T-helper 9 cell (primary cell): ENCODE results near the gene EXOC7.
"Not testable (repeated sequence)": the region's sequence is repeated elsewhere in the genome, so short reads cannot be mapped to it uniquely, and the experiment has no call there.

Experiments used
- DNase-seq: peaks from one replicate; pipeline ENCODE4 v3.0.0-alpha.2; 2020

The EXOC7 gene

DNA sequence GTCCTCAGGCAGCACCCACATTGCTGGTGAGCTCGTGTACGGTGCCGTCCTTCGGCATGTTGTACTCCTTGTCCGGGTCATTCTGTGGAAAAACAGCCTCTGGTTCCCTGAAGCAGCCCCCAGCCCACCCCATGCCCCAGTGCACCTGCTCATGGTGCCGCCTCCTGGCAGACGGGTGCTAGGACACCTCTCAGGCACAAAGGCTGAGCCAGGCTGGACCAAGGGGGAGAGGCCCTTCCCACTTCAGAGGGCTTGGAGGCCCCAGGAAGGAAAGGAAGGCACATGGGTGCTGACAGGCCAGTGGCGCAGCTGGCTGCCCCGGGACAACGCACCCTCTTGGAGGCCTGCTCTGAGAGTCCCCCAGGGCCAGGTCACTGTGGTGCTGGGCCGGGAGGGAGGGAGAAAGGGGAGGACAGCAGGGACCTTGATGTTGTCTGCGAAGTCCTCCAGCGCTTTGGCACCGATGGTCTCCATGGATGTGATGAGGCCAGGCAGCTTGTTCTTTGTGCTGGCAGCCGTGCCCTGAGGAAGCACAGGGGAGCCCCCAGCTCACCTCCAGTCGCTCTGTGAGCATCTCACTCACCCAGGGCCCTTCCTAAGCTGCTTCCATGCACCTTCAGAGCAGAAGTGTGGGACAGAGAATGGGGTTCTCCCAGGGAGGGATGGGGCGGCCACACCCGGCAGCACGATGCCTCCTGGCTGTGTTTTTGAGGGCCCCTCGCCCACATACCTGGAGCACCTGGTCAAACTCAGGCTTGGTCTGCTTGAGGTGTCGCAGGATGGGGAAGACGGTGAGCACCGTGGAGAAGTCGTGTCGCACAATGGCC is 15.3 kb downstream of the EXOC7 start:
- DNase-seq = no peak

DNA sequence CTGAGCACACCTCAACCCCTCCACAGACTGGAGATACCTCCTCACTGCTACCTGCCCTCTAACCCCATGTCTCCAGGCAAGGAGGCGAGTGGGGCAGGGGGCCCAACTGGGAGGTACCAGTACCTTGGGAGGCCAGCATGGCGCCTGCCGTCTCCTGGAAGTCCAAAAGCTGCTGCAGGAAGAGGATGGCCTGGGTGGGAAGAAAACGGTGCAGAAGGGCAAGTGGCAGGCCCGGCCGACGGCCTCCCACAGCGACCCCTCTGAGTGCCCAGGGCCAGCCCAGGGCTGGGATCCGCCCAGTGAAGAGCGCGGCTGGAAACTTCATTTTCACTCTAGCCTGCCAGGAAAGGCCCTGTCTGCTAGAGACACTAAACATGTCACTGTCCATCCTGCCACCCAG is 16.1 kb downstream of the EXOC7 start:
- DNase-seq = no peak

DNA sequence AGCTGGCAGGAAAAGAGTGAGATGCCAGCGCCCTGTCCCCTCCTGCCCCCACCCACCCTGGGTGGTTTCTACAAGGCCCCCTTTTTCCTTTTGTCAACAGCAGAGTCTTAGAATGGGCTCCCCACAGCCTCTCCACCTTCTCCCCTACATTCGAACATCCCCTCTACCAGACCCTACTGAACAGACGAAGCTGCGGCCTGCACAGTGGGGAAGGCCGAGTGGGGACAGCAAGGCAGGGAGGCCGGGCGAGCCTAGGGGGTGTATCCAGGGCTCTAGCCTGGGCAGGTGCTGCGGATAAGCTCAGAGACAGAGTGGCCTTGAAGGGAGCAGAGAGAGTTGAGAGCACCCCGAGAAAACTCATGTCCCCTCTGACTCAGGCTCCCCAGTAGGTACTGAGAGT is 17.2 kb downstream of the EXOC7 start:
- DNase-seq = no peak

DNA sequence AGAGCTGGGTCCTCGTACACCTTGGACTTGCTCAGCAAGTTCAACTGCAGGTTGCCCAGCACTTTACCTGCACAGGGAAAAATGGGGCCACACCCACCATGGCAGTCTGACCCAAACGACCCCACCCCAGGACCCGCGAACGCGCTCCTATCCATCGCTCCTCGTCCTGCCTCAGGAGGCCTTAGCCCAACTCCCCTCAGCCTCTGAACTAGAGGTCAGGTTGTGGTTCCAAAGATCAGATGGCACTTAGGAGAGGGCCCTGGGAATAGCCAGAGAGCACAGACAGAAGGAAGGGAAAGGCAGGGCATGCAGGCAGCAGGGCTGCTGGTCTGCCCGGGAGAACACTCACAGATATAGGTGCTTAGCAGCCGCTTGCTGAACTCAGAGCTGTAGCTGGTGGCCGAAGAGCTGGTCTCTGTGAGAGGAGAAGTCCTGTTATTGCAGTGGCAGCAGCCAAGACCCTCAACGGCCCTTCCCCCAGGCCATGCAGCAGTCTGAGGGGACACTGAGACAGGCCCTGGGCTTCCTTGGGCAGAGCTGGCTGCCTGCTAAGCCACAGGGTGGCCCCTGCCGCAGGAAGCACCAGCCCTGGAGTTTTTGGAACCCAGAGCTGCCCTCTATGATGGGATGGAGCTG is 17.7 kb downstream of the EXOC7 start:
- no peak for DNase-seq

DNA sequence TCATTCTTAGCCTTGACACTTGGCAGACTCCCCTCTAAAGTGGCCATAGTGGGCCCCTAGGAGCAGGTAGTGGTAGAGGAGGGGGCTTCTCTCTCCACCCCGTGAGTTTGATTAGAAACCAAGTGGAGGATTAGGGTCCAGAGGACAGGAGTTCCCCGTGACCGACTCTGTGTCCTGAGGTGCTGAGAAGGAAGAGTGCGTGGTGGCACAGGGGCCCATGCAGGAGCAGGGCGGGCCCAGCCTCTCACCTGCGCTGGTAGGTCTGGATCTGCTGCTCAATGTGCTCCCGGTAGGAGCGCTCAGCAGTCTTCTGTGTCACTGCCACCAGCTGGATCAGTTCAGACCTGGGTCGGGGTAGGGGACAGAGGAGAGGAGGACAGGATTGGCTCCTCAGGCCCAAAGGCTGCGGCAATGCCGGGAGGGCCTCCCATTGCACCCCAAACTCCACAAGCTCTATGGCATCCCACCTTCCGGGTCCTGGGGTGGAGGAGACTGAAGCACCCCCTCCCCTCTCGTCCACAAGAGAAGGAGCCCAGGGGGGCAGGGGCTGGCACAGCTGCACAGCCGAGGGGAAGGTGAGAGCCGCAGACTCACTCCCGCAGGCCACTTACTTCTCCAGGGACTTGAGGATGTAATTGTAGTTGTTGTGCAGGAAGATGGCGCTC is 18.4 kb downstream of the EXOC7 start:
- no peak for DNase-seq

DNA sequence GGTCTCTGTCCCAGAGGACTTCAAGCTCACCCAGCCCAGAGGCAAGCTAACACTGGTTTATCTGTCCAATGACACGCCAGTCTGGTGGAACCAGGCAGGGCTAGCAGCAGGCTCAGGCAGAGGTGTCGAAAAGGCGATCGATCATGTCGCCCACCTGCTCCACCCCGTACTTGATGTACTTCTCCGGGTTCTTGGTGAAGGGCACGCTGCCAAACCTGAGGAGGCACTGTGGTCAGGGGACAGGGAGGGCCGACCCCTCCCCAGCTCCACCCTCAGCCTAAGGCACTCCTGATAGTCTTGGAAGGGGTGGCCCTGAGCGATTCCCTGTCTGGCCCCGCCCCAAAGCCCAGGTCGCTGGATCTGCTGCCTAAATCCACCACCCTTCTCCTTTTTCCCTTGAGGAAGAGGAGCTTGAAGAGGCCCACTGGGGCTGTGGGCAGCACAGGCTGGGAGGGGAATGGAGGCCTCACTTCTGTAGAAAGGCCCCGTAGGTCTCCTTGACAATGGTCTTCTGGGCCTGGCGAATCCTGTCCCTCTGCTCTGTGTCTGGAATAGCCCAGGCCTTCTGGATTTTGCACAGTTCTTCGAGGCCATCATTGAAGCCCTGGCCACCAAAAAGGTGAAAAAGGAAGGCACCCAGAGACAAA is 19.9 kb downstream of the EXOC7 start:
- DNase-seq = no peak

DNA sequence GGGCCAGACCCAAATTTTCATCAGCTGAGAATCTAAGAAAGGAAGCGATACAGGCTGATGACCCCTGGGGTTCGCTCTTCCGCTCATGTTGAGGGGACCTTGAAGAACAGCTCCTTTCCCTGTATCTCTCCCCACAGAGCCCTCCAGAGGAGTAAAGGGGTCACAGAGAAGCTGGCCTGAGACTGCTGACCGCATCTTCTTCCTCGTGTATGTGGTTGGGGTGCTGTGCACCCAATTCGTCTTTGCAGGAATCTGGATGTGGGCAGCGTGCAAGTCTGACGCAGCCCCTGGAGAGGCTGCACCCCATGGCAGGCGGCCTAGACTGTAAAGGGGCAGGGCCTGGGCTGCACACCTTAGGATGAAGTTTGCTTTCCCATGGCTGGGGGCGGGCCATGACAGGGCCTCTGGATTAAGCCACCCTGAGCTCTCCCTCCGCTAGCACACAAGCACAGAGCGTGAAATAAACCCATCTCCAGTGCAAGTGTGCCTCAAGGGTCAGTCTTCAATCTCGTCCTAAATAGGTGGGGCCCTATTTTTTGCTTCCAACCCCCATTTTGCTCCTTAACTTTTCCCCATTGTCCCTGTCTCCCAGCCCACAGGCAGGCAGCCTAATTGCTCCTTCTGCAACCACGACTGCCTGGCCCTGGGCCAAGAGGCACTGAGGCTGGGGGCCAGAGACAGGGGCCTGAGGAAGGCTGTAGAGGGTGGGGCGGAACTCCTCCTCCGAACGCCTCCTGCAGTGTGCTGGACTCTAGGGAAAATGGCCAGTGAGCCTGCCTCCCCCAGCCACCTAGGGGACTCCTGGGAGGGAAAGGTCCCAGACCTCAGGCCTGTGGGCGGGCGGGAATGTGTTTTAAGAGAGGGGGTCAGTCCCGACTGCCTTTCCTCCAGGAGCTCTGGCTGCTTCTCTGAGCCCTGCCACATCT is 21.0 kb downstream of the EXOC7 start:
- DNase-seq = no peak

DNA sequence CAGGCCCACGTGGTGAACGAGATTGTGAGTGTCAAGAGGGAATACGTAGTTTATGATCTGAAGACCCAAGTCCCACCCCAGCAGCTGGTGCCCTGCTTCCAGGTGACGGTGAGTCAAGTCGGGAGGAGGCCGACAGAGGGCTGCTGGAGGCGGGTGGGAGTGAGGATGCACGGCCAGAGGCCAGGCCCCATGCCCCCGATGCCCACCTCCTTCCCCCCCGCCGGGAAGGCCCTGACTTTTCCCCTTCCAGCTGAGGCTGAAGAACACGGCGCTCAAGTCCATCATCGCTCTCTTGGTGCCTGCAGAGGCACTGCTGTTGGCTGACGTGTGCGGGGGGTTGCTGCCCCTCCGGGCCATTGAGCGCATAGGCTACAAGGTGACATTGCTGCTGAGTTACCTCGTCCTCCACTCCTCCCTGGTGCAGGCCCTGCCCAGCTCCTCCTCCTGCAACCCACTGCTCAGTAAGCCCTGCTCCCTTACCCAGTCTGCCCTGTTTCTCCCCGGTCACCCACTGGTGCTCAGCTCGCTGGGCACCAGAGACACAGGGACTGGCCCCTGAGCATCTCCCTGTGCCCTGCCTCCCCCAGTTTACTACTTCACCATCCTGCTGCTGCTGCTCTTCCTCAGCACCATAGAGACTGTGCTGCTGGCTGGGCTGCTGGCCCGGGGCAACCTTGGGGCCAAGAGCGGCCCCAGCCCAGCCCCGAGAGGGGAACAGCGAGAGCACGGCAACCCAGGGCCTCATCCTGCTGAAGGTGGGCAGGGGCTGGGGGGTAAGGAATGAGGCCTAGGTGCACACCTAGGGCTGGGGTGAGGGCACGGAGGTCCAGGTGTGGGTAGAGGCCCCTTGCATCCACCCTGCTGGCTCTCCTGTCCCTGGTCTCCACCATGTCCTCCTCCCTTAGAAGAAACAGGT is 22.0 kb downstream of the EXOC7 start:
- DNase-seq = no peak

DNA sequence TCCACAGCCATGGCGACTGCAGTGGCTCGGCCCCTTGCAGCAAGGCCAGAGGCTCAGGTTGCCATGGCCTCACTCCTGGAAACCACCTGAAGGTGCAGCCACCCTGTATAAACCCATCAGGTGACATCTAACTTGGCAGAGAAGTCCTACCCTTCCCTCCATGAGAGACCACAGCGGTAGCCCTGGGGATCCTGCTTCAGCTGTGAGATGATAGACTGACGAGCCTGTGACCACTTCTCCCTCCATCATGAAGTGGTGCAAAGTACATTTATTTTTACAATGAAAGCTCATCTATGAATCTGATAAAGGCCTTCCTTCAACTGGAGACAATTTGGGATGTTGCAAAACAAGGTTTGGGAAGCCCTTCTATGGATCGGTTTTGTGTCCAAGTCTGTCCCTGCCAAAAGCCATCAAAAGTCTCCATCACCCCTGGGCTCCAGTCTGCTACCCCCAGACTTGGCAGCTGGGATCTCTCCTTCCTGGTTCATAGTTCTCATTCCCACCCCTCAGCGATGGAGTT is 22.8 kb downstream of the EXOC7 start:
- DNase-seq = no peak

DNA sequence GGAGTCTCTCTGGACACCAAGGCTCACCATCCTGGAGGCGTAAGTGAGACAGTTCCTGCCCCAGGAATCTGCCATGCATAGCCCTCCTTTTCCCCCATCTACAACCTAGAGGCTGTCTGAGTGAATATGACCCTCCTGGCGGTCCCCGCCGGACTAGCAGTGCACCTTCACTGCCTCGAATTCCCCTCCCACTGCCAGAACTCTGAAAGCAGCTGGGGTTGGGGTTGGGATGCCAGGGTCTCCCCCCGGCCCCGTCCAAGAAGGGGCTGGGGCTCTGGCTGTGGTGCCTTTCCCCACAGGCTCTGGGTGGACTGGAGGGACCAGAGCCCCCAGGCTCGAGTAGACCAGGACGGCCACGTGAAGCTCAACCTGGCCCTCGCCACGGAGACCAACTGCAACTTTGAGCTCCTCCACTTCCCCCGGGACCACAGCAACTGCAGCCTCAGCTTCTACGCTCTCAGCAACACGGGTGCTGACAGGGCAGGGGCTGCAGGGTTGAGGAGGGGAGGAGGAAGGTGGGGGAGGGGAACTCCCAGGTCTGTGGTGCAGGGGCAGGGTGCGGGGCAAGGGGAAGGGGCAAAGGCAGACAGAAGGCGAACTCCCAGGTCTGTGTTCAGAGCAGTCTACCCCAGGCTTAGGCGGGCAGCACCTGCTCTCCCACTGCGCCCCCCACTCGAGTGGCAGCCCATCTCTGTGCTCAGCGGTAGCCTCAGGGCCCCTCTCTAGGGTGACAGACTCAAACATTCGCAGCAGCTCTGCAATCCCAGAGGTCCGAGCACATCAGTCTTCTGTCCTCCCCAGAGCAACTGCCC is 23.4 kb downstream of the EXOC7 start:
- no peak for DNase-seq

DNA sequence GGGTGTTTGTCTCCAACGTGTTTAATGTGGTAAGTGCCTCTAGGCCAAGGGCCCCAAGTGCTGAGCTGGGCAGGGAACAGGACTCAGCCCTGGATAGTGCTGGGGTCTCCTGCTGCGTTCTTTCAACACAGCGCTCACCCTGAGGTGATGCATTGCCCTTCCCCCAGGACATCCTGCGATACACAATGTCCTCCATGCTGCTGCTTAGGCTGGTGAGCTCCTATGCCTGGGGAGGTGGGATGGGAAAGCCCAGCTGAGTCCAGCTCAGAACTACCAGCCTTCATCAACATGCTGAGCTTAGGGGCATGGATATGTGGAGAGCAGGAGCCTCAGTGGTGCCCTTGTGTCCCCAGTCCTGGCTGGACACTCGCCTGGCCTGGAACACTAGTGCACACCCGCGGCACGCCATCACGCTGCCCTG is 24.0 kb downstream of the EXOC7 start:
- no peak for DNase-seq

DNA sequence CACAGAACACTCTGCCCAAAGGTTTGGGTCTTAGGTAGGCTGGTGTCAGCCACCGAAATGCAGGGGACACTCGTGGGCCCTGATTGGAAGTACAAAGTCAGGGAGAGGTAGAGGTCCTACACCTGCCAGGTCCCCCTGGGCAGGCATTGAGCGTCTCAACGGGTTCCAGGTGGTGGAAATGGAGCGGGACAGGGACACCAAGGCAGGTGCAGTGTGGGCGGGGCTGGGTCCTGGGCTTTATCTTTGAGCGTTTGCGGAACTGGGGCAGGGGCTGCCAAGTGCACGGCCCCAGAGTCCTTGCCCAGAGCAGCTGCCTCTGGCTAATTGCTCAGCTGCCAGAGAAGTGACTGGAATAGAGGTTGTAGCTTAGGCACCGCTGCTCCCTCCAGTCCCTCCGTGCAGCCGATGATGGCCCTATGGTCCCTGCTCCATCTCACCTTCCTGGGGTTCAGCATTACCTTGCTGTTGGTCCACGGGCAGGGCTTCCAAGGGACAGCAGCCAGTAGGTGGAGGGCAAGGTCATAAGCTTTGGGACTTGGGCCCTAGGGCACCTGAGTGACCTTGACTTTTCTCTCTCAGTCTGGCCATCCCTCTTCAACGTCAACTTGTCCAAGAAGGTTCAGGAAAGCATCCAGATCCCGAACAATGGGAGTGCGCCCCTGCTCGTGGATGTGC is 24.6 kb downstream of the EXOC7 start, which contains the start of gene ZACN:
Gene ZACN, plus strand, starts transcription at position 323 of the 675 bp plus-strand sequence. Its CDS starts 83 bp downstream, at position 406.
- no peak for DNase-seq

DNA sequence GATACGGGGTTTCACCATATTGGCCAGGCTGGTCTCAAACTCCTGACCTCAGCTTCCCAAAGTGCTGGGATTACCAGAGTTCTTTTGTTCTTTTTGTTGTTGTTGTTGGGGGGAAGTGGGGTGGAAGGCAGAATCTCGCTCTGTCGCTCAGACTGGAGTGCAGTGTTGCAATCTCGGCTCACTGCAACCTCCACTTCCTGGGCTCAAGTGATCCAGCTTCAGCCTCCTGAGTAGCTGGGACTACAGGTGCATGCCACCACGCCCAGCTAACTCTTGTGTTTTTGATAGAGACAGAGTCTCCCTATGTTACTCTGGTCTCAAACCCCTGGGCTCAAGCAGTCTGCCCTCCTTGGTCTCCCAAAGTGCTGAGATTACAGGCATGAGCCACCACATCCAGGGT is 25.2 kb downstream of the EXOC7 start:
- DNase-seq = not testable (repeated sequence)

DNA sequence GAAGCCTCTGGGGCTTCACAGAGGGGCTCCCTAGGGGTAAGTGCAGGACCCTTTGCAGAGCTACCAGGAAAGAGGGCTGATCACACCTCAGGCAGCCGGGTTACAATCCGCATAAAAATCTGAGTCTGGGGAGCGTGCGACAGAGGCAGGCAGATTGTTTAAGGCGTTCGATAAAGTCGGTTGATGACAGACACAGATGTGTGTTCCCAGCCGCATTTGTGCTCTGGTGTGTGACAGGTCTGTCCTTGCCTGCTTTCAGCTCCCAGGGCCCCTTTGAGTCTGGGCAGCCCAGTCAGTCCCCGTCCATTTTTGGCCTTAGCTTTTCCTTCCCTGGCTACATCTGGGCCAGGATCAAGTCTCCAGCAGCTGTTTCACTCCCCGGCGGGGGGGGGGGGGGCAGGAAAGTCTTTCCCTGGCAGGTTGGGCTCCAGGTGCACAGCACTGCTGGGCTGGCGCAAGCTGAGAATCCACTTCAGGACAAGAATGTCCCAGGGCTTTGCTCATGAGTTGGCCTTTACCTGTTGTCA is 25.9 kb downstream of the EXOC7 start:
- DNase-seq = no peak

DNA sequence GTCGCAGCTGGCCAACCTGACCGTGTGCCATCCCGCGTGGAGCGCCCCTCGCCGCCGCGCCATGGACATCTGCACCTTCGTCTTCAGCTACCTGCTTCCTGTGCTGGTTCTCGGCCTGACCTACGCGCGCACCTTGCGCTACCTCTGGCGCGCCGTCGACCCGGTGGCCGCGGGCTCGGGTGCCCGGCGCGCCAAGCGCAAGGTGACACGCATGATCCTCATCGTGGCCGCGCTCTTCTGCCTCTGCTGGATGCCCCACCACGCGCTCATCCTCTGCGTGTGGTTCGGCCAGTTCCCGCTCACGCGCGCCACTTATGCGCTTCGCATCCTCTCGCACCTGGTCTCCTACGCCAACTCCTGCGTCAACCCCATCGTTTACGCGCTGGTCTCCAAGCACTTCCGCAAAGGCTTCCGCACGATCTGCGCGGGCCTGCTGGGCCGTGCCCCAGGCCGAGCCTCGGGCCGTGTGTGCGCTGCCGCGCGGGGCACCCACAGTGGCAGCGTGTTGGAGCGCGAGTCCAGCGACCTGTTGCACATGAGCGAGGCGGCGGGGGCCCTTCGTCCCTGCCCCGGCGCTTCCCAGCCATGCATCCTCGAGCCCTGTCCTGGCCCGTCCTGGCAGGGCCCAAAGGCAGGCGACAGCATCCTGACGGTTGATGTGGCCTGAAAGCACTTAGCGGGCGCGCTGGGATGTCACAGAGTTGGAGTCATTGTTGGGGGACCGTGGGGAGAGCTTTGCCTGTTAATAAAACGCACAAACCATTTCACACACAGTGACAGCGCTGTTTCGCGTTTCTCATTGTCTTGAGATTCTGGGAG is 26.6 kb downstream of the EXOC7 start:
- DNase-seq = peak; percentile 17

DNA sequence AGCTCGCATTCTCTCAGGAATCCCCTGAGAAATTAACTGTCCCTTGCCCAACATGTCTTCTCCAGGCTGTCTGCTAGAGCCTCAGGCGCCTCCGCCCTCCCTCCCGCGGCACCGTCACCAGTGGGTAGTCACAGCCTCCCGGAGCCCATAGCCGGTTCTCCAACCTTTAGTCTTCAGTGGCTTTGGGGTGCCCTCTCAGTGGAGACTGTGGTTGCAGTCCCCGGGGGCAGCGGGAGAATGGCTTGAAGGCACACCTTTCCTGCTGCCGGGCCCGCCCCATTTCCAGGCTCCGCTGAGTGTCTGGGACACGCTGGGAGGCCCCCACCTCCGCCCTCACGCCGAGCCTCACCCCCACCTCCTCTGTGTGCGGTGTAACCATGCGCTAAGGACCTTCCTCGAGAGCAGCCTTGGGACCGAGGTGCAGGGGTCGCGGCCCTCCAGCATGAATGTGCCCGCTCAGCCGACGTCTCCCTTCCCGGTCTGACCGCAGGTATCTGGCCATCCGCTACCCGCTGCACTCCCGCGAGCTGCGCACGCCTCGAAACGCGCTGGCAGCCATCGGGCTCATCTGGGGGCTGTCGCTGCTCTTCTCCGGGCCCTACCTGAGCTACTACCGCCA is 27.3 kb downstream of the EXOC7 start:
- no peak for DNase-seq

DNA sequence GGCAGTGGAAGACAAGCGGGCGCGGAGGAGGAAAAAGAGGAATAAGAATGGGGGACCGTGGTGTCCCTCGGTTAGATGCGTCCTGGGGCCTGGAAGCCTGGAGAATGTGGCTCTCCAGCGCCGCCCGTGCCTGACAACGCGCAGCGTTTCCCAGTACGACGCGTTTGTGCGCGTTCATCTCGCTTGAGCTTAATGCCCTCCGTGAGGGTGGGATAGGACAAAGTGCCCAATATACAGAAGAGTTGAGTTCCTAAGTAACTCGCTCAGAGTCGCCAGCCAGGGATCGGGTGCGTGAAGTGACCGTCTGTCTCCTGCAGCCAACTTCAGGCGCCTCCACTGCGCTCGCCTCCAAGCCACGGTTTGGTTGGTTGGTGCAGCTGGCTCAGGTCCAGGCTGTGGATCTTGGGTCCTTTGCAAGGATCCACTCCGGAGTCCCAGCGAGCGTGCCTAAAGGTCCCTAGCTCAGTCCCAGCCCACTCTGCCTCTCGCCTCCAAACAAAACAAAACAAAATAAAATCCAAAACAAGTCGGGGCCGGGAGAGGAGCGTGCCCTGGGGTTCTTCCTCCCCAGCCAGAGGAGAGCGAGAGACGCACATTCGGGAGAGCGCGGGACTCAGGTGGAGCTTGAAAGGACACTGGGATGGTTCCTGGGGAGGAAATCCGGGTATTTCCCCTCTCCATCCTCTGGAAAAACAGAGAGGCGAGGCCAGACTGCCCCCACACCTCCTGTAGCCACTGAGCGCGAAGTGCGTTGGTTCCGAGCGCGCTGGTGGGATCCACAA is 28.0 kb downstream of the EXOC7 start:
- DNase-seq = no peak
